SK-N-MC (cell line): ENCODE results near the gene PCDH12.

Source experiments
- DNase-seq: peaks from one replicate; pipeline ENCODE4 v3.0.0-alpha.2; 2011; ENCODE audit warnings: low read depth, low spot score
- H3K27ac ChIP-seq: fragments of 200-600 bp; sonication (generic); 2 replicates; pipeline ENCODE4 v1.5.1; 2016; ENCODE audit warnings: mixed run types
- H3K36me3 ChIP-seq: fragments of 200-600 bp; sonication (generic); 2 replicates; pipeline ENCODE4 v1.6.1; 2017; ENCODE audit warnings: antibody characterized with exemption, low read length, mixed read lengths; ENCODE audit not compliant: insufficient read depth
- H3K4me3 ChIP-seq: fragments of 200-600 bp; sonication (generic); 2 replicates; pipeline ENCODE4 v1.5.1; 2016
- H3K9ac ChIP-seq: fragments of 200-600 bp; sonication (generic); 2 replicates; pipeline ENCODE4 v1.8.0; 2017; ENCODE audit warnings: mixed run types, mixed read lengths; ENCODE audit not compliant: insufficient read length
- H3K9me3 ChIP-seq: fragments of 200-600 bp; sonication (generic); 2 replicates; pipeline ENCODE4 v1.6.1; 2017; ENCODE audit warnings: low read depth, mild to moderate bottlenecking, antibody characterized with exemption, low read length, moderate library complexity, mixed read lengths
- EZH2 ChIP-seq: fragments of 200-600 bp; sonication (generic); IDR thresholded peaks from one replicate; pipeline ENCODE4 v1.6.1; 2017; ENCODE audit warnings: antibody characterized with exemption
- FOXP2 ChIP-seq: optimal IDR thresholded peaks from 2 replicates; pipeline ENCODE3; 2011; ENCODE audit warnings: mild to moderate bottlenecking, moderate library complexity; ENCODE audit not compliant: insufficient read depth; ENCODE audit errors: extremely low read length, control extremely low read depth
- POLR2AphosphoS5 ChIP-seq: IDR thresholded peaks from 2 replicates; pipeline ENCODE4 v1.6.1; 2012; ENCODE audit warnings: mild to moderate bottlenecking, low read depth, low read length, borderline replicate concordance

Gene PCDH12

DNA sequence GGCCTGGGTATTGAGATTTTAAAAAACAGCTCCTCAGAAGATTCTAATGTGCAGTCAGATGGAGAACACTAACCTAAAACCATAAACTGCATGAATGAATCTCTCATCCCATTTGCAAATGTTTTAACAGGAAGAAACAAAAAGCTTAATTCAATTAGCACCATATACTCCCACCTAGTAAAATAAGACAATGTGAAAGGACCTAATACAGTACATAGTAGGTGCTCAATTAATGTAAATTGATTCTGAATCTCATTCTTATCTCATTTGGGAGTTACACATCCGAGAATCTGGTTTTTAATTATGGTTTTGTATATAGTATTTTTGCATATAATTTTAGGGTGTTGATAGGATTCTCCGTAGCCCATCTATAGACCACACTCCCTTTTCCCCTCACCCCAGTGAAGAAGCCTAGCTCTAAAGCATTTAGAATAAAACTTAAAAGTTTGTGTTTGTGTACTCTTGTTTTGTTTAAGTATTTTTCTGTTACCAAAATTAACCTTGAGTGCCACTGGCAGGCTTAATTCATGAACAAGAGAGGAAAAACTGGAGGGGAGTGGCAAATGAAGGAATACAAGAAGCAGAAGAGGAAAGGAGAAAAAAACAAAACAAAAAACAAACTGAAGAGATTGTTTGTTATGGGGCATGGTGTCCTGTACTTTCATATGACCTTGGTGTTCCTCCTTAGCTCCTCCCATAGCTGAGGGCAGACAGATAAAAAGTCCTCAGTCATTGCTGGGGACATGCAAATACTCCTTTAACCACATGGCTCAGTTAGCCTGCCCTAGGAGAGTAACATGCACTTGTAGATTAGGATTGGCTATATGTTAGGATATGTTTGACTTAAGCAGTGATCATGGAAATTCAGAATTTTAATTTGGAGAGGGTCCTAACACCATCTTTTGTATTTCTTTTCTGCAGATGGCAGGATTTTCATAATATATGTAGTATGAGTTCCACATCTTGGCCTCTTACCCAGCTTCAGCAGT is 12.1 kb upstream of the PCDH12 start:
- no peaks in the 10 kb centered on the region for H3K9me3 ChIP-seq
- TF ChIP-seq EZH2 = no peak
- TF ChIP-seq FOXP2 = no peak
- TF ChIP-seq POLR2AphosphoS5 = no peak
- H3K27ac ChIP-seq = 0 out of 2 replicates have a peak overlapping the region, but pooled peaks have one; percentile 32
- H3K9ac ChIP-seq = peak overlapping the region; percentile 94
- H3K36me3 ChIP-seq = peaks cover 23% of the 10 kb centered on the region
- no peak for DNase-seq
- H3K4me3 ChIP-seq = peak overlapping the region; percentile 94

DNA sequence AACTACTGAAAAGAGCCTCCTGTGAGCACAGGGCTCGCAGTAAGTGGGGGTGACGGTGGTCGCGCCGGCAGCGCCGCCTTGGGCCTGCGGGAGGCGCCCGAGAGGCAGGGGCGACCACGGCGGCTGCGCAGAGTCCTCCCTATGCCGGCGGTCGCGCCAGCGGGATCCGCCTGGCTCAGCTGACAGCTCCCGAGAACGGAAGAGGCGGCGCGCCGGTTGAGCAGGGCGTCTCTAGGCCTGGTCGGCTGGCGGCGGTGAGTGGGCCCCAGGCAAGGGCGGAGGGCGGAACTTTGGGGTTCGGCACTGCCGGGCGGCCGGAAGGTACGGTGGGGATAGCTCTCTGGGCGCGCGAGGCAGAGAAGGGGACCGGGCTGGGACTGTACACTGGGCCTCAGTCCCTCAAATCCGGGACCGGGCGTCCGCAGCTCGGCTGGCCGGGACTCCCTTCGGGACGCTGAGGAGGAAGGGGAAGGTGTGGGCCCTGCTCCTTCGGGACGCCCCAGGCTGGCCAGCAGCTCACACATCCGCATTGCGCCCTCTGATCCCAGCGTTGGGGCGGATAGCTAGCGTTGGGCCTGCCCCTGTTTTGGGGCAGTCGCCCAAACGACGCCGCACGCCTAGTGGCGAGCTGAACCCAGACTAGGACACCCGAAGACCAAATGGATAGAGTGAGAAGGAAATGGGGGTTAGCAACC is 11.1 kb upstream of the PCDH12 start, which contains the start of gene RNF14:
RNF14 (plus strand) TSS at position 192 of the 695 bp plus-strand sequence. CDS start 4,484 bp downstream, outside the sequence.
- Histone ChIP-seq H3K36me3 (peaks cover 12% of the 10 kb centered on the region), H3K4me3 (peak within 1 kb of the TSS; percentile 94), H3K9me3 (no peaks in the 10 kb centered on the region), H3K27ac (peak within 1 kb of the TSS; percentile 58), H3K9ac (peak within 1 kb of the TSS; percentile 94)
- peak; percentile 80 for TF ChIP-seq POLR2AphosphoS5
- no peak for TF ChIP-seq EZH2
- peak; percentile 70 for TF ChIP-seq FOXP2
- DNase-seq = no peak

DNA sequence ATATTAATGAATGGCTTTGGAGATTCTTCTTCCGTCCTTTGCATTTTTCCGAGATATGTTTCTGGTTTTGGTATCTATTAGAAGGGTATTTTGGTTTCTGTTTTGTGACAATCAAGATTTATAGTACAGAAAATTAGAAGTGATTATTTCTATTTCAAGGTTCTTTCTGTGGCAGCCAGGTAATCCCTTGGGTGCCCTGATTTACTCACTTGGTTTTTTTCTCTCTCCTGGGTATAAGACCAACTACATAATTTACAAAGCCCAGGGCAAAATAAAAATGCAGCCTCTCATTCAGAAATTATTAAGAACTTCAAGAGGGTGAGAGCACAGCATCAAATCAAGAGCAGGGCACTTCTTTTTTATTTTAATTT is 8.9 kb upstream of the PCDH12 start:
- no peak for DNase-seq
- H3K27ac ChIP-seq = no peak overlapping the region
- H3K36me3 ChIP-seq = peaks cover under 1% of the 10 kb centered on the region; the same call in 1 of the 2 replicates
- no peak for TF ChIP-seq EZH2
- TF ChIP-seq FOXP2 = no peak
- TF ChIP-seq POLR2AphosphoS5 = no peak
- no peak overlapping the region for H3K4me3 ChIP-seq
- no peaks in the 10 kb centered on the region for H3K9me3 ChIP-seq
- no peak overlapping the region for H3K9ac ChIP-seq

DNA sequence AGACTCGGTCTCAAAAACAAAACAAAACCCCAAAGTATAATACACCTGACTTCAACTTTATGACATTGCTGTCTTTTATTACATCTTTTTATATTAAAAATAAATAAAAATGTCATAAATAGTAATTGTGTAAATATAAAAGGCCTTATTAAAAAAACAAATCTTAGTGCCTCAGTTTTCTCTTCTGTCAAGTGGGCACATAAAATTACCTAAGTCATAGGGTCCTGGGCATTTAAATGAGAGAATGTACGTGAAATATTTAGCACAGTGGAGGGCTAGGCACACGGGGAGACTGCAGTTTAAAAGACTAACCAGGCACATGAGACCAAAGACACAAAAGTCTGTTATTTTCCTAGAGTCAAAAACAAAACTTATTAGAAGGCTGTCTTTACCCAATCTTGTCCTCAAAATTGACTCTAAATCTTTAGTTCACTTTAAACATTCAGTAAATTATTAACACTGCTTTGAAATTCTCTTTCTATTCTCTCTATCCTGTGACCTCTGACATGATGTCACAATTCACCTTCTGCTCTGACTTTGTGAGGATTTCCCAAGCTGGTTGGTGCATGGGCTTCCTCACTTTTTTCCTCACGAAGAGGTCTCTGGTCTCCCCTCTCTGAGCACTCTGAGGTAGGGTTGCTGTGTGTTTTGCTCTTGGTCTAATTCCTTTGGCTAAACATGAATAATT is 8.4 kb upstream of the PCDH12 start:
- Histone ChIP-seq H3K36me3 (no peaks in the 10 kb centered on the region), H3K4me3 (no peak overlapping the region), H3K27ac (no peak overlapping the region), H3K9me3 (no peaks in the 10 kb centered on the region), H3K9ac (no peak overlapping the region)
- no peak for DNase-seq
- TF ChIP-seq FOXP2 (no peak), EZH2 (no peak), POLR2AphosphoS5 (no peak)

DNA sequence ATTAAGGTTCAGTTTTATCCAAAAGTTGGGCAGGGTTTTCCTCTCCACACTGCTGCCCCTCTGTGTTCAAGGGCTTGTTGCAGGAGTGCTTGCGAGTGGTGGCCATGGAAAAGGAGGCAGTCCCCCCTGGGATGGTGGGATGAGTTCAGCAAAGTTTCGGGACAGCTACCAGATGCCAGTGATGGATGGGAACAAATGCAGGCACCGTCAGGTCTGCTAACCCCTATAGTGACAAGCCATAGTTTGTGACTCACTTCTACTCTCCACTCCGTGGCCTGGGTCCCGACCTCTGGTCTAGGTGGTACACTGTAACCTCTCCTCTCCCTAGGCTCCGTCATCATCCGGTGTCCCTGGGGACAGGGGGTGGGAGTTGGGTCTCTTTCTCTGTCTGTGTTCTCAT is 7.1 kb upstream of the PCDH12 start:
- TF ChIP-seq POLR2AphosphoS5 = no peak
- TF ChIP-seq FOXP2 = no peak
- no peak for TF ChIP-seq EZH2
- Histone ChIP-seq H3K27ac (no peak overlapping the region), H3K36me3 (no peaks in the 10 kb centered on the region), H3K9ac (no peak overlapping the region), H3K9me3 (no peaks in the 10 kb centered on the region), H3K4me3 (no peak overlapping the region)
- no peak for DNase-seq

DNA sequence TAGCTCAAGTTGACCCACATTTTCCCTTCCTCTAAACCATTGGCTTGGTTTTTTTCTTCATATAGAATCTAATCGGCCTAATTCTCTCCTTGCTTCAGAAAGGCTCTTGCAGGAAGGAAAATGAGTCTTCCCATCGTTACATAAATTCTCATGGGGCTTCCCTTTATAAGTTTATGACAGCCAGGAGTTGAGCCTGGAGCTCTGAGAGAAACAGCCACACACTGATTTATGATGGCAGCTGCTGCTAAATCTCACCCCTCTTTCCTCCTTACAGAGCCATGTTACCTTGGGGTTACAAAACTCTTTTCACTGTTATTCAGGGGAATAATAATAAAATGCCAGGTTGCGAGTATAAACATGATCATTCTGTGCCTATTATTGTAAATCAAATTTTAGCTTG is 5.7 kb upstream of the PCDH12 start:
- H3K9me3 ChIP-seq = no peaks in the 10 kb centered on the region
- H3K4me3 ChIP-seq = no peak overlapping the region
- no peak for TF ChIP-seq EZH2
- no peak for TF ChIP-seq FOXP2
- no peak for TF ChIP-seq POLR2AphosphoS5
- no peak for DNase-seq
- H3K27ac ChIP-seq = no peak overlapping the region
- no peak overlapping the region for H3K9ac ChIP-seq
- no peaks in the 10 kb centered on the region for H3K36me3 ChIP-seq

DNA sequence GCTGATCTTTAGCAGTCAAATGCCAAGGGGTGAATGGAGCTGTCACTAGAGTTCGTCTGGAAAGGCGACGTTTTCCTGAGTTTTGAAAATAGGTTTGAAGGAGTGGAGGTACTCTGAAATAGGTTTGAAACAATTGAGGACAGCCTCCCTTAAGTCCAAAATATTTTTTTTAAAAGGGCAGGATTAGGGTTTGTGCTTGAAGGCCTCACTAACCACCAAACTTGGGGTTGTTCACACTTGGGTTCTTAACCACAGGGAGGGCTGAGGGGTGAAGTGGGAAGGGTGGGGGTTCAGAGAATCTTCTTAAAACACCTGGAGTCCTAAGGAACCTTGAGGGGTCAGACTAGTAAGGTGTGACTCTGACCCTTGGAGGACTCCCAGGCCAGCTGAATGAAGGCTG is 3.5 kb upstream of the PCDH12 start:
- TF ChIP-seq EZH2 (no peak), POLR2AphosphoS5 (no peak), FOXP2 (no peak)
- no peaks in the 10 kb centered on the region for H3K36me3 ChIP-seq
- H3K27ac ChIP-seq = no peak overlapping the region
- H3K9me3 ChIP-seq = no peaks in the 10 kb centered on the region
- H3K9ac ChIP-seq = no peak overlapping the region
- DNase-seq = no peak
- no peak overlapping the region for H3K4me3 ChIP-seq
